ENCODE results near the gene SUSD1. TPM values are rescaled to one million over a fixed set of nuclear protein-coding genes. Genes with fewer than 3 reads are reported as not detected.

Gene SUSD1
- total and polyA plus RNA-seq, 9 of the 15 experiments (the other 6 are each of a cell fraction or from before 2014, with no cell fraction given): 10.9 to 44.4 (median 36.1) TPM

DNA sequence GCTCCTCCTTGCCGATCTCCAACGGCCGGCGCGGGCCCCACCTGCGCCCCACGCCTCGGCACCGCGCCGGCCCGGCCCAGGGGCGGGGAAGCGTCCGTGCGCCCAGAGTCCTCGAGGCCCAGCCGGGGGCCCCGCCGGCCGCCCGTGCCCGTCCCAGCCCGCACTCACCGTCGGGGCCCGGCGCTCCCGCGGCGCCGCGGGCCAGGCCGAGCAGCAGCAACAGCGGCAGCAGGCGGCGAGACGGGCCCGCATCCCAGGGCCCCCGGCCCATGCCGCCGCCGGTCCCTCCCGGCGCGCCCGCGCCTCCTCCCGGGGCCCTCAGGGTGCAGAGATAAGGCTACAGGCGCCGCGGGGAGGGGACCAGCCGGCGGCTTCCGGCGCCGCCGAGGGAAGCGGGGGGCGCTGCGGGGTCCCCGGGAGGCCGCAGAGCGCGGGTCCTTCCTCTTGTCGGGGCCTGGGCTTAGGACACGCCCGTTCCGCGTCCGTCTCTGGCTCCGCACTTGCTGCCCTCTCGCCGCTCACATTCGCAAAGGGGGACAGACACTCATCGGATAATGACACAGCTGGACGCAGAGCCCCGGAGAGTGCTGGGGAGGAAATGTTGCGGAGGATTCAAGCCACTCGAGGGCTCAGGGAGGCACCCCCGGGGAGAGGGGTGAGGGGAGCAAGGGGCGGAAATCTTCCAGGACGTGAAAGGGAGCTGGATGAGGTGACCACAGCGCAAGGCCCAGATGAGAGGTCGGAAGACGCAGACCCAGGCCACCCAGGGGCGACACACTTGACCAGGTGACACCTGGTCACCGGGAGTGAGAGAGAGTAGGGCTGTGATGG, at the start of gene SUSD1 (continued):
- TF ChIP-seq NRF1 (conservative IDR thresholded peaks at IDR 0.05 in 1 of 2, IDR thresholded peaks at IDR 0.05 in 1 of 2) (0 out of 4 replicates have a peak, but pooled peaks of 1 of the 2 experiments have one; percentile 13), CBX5 (IDR thresholded peaks at IDR 0.05; ENCODE audit: borderline replicate concordance, low read depth) (no peak), MIER1 (IDR thresholded peaks at IDR 0.05; ENCODE audit: low read depth) (0 out of 2 replicates have a peak, but pooled peaks have one; percentile 19), ELF4 (CRISPR knock-in tag; IDR thresholded peaks at IDR 0.05) (no peak), SMC3 (conservative IDR thresholded peaks at IDR 0.05; ENCODE audit: insufficient read depth, low read depth, low read length) (no peak), BACH1 (tag; IDR thresholded peaks at IDR 0.05) (no peak; the same call in 1 of the 2 replicates), FOSL1 (tag; conservative IDR thresholded peaks at IDR 0.05) (peak; percentile 54), SRSF3 (IDR thresholded peaks at IDR 0.05; ENCODE audit: insufficient read depth, low read length) (no peak), RHOXF2B (CRISPR knock-in tag; conservative IDR thresholded peaks at IDR 0.05) (no peak), MECOM (CRISPR knock-in tag; IDR thresholded peaks at IDR 0.05) (0 out of 2 replicates have a peak, but pooled peaks have one; percentile 38), THRAP3 (IDR thresholded peaks at IDR 0.05; ENCODE audit: borderline replicate concordance) (no peak), HDAC1 (IDR thresholded peaks at IDR 0.05) (peak in 1 of 2 experiments; percentile 62; a peak in 2 of 4 replicates)
- TF ChIP-seq, protein P1, sequence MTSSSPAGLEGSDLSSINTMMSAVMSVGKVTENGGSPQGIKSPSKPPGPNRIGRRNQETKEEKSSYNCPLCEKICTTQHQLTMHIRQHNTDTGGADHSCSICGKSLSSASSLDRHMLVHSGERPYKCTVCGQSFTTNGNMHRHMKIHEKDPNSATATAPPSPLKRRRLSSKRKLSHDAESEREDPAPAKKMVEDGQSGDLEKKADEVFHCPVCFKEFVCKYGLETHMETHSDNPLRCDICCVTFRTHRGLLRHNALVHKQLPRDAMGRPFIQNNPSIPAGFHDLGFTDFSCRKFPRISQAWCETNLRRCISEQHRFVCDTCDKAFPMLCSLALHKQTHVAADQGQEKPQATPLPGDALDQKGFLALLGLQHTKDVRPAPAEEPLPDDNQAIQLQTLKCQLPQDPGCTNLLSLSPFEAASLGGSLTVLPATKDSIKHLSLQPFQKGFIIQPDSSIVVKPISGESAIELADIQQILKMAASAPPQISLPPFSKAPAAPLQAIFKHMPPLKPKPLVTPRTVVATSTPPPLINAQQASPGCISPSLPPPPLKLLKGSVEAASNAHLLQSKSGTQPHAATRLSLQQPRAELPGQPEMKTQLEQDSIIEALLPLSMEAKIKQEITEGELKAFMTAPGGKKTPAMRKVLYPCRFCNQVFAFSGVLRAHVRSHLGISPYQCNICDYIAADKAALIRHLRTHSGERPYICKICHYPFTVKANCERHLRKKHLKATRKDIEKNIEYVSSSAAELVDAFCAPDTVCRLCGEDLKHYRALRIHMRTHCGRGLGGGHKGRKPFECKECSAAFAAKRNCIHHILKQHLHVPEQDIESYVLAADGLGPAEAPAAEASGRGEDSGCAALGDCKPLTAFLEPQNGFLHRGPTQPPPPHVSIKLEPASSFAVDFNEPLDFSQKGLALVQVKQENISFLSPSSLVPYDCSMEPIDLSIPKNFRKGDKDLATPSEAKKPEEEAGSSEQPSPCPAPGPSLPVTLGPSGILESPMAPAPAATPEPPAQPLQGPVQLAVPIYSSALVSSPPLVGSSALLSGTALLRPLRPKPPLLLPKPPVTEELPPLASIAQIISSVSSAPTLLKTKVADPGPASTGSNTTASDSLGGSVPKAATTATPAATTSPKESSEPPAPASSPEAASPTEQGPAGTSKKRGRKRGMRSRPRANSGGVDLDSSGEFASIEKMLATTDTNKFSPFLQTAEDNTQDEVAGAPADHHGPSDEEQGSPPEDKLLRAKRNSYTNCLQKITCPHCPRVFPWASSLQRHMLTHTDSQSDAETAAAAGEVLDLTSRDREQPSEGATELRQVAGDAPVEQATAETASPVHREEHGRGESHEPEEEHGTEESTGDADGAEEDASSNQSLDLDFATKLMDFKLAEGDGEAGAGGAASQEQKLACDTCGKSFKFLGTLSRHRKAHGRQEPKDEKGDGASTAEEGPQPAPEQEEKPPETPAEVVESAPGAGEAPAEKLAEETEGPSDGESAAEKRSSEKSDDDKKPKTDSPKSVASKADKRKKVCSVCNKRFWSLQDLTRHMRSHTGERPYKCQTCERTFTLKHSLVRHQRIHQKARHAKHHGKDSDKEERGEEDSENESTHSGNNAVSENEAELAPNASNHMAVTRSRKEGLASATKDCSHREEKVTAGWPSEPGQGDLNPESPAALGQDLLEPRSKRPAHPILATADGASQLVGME (CRISPR knock-in tag; IDR thresholded peaks at IDR 0.05): no peak
- TF ChIP-seq, protein P2, sequence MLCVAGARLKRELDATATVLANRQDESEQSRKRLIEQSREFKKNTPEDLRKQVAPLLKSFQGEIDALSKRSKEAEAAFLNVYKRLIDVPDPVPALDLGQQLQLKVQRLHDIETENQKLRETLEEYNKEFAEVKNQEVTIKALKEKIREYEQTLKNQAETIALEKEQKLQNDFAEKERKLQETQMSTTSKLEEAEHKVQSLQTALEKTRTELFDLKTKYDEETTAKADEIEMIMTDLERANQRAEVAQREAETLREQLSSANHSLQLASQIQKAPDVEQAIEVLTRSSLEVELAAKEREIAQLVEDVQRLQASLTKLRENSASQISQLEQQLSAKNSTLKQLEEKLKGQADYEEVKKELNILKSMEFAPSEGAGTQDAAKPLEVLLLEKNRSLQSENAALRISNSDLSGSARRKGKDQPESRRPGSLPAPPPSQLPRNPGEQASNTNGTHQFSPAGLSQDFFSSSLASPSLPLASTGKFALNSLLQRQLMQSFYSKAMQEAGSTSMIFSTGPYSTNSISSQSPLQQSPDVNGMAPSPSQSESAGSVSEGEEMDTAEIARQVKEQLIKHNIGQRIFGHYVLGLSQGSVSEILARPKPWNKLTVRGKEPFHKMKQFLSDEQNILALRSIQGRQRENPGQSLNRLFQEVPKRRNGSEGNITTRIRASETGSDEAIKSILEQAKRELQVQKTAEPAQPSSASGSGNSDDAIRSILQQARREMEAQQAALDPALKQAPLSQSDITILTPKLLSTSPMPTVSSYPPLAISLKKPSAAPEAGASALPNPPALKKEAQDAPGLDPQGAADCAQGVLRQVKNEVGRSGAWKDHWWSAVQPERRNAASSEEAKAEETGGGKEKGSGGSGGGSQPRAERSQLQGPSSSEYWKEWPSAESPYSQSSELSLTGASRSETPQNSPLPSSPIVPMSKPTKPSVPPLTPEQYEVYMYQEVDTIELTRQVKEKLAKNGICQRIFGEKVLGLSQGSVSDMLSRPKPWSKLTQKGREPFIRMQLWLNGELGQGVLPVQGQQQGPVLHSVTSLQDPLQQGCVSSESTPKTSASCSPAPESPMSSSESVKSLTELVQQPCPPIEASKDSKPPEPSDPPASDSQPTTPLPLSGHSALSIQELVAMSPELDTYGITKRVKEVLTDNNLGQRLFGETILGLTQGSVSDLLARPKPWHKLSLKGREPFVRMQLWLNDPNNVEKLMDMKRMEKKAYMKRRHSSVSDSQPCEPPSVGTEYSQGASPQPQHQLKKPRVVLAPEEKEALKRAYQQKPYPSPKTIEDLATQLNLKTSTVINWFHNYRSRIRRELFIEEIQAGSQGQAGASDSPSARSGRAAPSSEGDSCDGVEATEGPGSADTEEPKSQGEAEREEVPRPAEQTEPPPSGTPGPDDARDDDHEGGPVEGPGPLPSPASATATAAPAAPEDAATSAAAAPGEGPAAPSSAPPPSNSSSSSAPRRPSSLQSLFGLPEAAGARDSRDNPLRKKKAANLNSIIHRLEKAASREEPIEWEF (CRISPR knock-in tag; IDR thresholded peaks at IDR 0.05): peak; percentile 6; the same call in 1 of the 2 replicates

All from K562 (cell line).